Measurements from ENCODE around the gene TMEM80. TPM values are rescaled to one million over a fixed set of nuclear protein-coding genes. Genes with fewer than 3 reads are reported as not detected.

The TMEM80 gene
- total and polyA plus RNA-seq, 4 donors, result 5.1 to 12.4 (median 8.2) TPM

- no peaks in the 10 kb centered on the region for H3K27me3 ChIP-seq (ENCODE audit: control insufficient read depth in 4 of 4, insufficient read depth in 4 of 4, low read length in 3 of 4)
- no peak overlapping the region for H3K9ac ChIP-seq (ENCODE audit: low read depth in 1 of 2, low read length in 2 of 2)
- H3K4me3 ChIP-seq (ENCODE audit: low read depth in 1 of 3, low read length in 3 of 3), result no peak overlapping the region
- peaks cover 2 to 21% (median 13%) of the 10 kb centered on the region in 4 donors for H3K4me1 ChIP-seq (ENCODE audit: control insufficient read depth in 4 of 4, insufficient read depth in 4 of 4, low read length in 3 of 4)
- H3K36me3 ChIP-seq (ENCODE audit: control insufficient read depth in 4 of 4, insufficient read depth in 3 of 4, low read depth in 1 of 4, low read length in 3 of 4), result peaks cover 17 to 42% (median 20%) of the 10 kb centered on the region in 4 donors
- WGBS, result 95% methylated on average over 3 of the region's 3 CpGs
- no peak overlapping the region for H3K27ac ChIP-seq (ENCODE audit: low read depth in 1 of 2, low read length in 2 of 2)
- no peaks in the 10 kb centered on the region for H3K9me3 ChIP-seq (ENCODE audit: control insufficient read depth in 4 of 4, low read length in 3 of 4)
- TF ChIP-seq HNF4G (IDR thresholded peaks at IDR 0.05) (no peak), HNF4A (conservative IDR thresholded peaks at IDR 0.05) (no peak), RAD21 (IDR thresholded peaks at IDR 0.05) (no peak), ZBTB33 (IDR thresholded peaks at IDR 0.05) (no peak), YY1 (IDR thresholded peaks at IDR 0.05) (no peak), ATF3 (IDR thresholded peaks at IDR 0.05) (no peak), TAF1 (conservative IDR thresholded peaks at IDR 0.05) (no peak), RXRA (IDR thresholded peaks at IDR 0.05) (no peak), EGR1 (IDR thresholded peaks at IDR 0.05; ENCODE audit: low read depth in 2 of 2) (no peak), SP1 (IDR thresholded peaks at IDR 0.05) (no peak), NR2F2 (IDR thresholded peaks at IDR 0.05) (no peak), GABPA (IDR thresholded peaks at IDR 0.05 in 1 of 2, conservative IDR thresholded peaks at IDR 0.05 in 1 of 2) (no peak), CTCF (IDR thresholded peaks at IDR 0.05; ENCODE audit: low read depth, low read length, missing input control) (no peak), JUND (IDR thresholded peaks at IDR 0.05) (no peak), FOXA1 (IDR thresholded peaks at IDR 0.05) (no peak), FOXA2 (IDR thresholded peaks at IDR 0.05) (no peak), REST (IDR thresholded peaks at IDR 0.05) (no peak), MAX (IDR thresholded peaks at IDR 0.05) (no peak)
- no peak for DNase-seq (ENCODE audit: low spot score)
Observed at GRCh38 chr11:678297-678696, 17.3 kb upstream of the TMEM80 start.

Measured in liver (tissue), 9 donors.